ENCODE data around the gene FKBP15. TPM values are rescaled to one million over a fixed set of nuclear protein-coding genes. Genes with fewer than 3 reads are reported as not detected.

Gene FKBP15
- total RNA-seq, 1 experiment from 2014 or later = 17.6 TPM

DNA sequence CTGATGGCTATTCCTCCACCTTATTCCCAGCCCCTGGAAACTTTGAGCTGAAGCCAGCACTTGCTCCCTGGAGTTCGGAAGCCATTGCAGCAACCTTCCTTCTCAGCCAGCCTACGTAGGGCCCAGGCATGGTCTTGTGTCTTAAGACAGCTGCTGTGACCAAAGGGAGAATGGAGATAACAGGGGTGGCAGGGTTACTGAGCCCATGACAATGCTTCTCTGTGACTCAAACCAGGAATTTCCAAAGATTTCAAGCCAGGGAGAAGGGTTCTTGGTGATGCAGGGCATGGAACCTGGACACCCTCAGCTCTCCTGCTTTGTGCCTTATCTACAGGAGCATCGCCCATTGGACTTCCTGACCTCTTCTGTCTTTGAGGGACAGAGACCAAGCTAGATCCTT lies 58.1 kb downstream of the FKBP15 start:
- ChIA-PET CTCF (no interaction called here), POLR2A (no interaction called here)

DNA sequence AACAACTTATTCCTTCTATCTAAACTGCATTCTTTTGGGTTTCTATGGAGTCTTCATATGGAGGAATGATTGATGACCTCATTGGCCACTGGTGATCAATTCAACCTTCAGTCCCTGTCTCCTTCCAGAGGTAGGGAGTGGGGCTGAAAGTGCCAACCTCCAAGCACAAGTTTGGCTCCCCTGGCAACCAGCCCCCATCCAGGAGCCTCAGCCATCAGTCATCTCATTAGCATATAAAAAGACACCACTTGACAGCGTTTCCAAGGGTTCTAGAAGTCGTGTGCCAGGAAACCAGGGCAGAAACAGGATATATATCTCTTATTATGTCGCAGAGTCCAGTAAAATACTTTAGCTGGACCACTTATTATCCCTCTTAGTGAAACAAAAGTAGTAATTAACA lies 60.5 kb downstream of the FKBP15 start:
- intact Hi-C loops (cut with micrococcal nuclease; ENCODE audit: unreplicated experiment) = no loop called here
- ChIA-PET POLR2A (no interaction called here), CTCF (no interaction called here)
- BruUV-seq (replicated peaks) = no TSS peak
- peaks cover 2% of the 10 kb centered on the region; the same call in 1 of the 2 replicates for H3K36me3 ChIP-seq (ENCODE audit: control insufficient read depth, insufficient read depth, low read length)
- no peak for DNase-seq (ENCODE audit: low read depth, low spot score)
- H3K4me3 ChIP-seq (ENCODE audit: low read depth in 2 of 2, low read length in 2 of 2) = no peak overlapping the region
- no peak overlapping the region for H3K27ac ChIP-seq (ENCODE audit: low read length)
- no peaks in the 10 kb centered on the region for H3K4me1 ChIP-seq (ENCODE audit: control insufficient read depth, insufficient read depth, low read length)
- in situ Hi-C loops (cut with HindIII; ENCODE audit: low pct_unique_long_range_greater_than_20kb, low sequenced_read_pairs) = no loop called here
- ATAC-seq = no peak
- no peaks in the 10 kb centered on the region for H3K27me3 ChIP-seq (ENCODE audit: control insufficient read depth, insufficient read depth, low read length)
- no peaks in the 10 kb centered on the region for H3K9me3 ChIP-seq (ENCODE audit: control insufficient read depth, insufficient read depth, low read depth, low read length)
- TF ChIP-seq SIN3A (IDR thresholded peaks at IDR 0.05; ENCODE audit: borderline replicate concordance, insufficient read depth, low read depth, low read length) = no peak
- TF ChIP-seq, protein P1, sequence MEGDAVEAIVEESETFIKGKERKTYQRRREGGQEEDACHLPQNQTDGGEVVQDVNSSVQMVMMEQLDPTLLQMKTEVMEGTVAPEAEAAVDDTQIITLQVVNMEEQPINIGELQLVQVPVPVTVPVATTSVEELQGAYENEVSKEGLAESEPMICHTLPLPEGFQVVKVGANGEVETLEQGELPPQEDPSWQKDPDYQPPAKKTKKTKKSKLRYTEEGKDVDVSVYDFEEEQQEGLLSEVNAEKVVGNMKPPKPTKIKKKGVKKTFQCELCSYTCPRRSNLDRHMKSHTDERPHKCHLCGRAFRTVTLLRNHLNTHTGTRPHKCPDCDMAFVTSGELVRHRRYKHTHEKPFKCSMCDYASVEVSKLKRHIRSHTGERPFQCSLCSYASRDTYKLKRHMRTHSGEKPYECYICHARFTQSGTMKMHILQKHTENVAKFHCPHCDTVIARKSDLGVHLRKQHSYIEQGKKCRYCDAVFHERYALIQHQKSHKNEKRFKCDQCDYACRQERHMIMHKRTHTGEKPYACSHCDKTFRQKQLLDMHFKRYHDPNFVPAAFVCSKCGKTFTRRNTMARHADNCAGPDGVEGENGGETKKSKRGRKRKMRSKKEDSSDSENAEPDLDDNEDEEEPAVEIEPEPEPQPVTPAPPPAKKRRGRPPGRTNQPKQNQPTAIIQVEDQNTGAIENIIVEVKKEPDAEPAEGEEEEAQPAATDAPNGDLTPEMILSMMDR (IDR thresholded peaks at IDR 0.05) = no peak
- TF ChIP-seq, protein P2, sequence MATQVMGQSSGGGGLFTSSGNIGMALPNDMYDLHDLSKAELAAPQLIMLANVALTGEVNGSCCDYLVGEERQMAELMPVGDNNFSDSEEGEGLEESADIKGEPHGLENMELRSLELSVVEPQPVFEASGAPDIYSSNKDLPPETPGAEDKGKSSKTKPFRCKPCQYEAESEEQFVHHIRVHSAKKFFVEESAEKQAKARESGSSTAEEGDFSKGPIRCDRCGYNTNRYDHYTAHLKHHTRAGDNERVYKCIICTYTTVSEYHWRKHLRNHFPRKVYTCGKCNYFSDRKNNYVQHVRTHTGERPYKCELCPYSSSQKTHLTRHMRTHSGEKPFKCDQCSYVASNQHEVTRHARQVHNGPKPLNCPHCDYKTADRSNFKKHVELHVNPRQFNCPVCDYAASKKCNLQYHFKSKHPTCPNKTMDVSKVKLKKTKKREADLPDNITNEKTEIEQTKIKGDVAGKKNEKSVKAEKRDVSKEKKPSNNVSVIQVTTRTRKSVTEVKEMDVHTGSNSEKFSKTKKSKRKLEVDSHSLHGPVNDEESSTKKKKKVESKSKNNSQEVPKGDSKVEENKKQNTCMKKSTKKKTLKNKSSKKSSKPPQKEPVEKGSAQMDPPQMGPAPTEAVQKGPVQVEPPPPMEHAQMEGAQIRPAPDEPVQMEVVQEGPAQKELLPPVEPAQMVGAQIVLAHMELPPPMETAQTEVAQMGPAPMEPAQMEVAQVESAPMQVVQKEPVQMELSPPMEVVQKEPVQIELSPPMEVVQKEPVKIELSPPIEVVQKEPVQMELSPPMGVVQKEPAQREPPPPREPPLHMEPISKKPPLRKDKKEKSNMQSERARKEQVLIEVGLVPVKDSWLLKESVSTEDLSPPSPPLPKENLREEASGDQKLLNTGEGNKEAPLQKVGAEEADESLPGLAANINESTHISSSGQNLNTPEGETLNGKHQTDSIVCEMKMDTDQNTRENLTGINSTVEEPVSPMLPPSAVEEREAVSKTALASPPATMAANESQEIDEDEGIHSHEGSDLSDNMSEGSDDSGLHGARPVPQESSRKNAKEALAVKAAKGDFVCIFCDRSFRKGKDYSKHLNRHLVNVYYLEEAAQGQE (IDR thresholded peaks at IDR 0.05; ENCODE audit: insufficient read depth in 1 of 2, low read depth in 2 of 2, low read length in 1 of 2) = no peak
- TF ChIP-seq TCF7L2 (IDR thresholded peaks at IDR 0.05; ENCODE audit: low read depth, low read length) = no peak
- TF ChIP-seq POLR2AphosphoS5 (IDR thresholded peaks at IDR 0.05; ENCODE audit: low read depth, low read length) = no peak

More for the DNA sequence above, 58.1 kb downstream of the FKBP15 start:
- DNase-seq (ENCODE audit: low read depth, low spot score) = no peak
- Histone ChIP-seq H3K27me3 (ENCODE audit: control insufficient read depth, insufficient read depth, low read length) (no peaks in the 10 kb centered on the region), H3K4me1 (ENCODE audit: control insufficient read depth, insufficient read depth, low read length) (no peaks in the 10 kb centered on the region), H3K4me3 (ENCODE audit: low read depth in 2 of 2, low read length in 2 of 2) (no peak overlapping the region), H3K9me3 (ENCODE audit: control insufficient read depth, insufficient read depth, low read depth, low read length) (no peaks in the 10 kb centered on the region), H3K36me3 (ENCODE audit: control insufficient read depth, insufficient read depth, low read length) (peaks cover 7% of the 10 kb centered on the region), H3K27ac (ENCODE audit: low read length) (no peak overlapping the region)
- in situ Hi-C loops (cut with HindIII; ENCODE audit: low pct_unique_long_range_greater_than_20kb, low sequenced_read_pairs) (no loop called here), intact Hi-C loops (cut with micrococcal nuclease; ENCODE audit: unreplicated experiment) (no loop called here)
- TF ChIP-seq, protein P2 (IDR thresholded peaks at IDR 0.05; ENCODE audit: insufficient read depth in 1 of 2, low read depth in 2 of 2, low read length in 1 of 2) = no peak
- TF ChIP-seq POLR2AphosphoS5 (IDR thresholded peaks at IDR 0.05; ENCODE audit: low read depth, low read length) (no peak), SIN3A (IDR thresholded peaks at IDR 0.05; ENCODE audit: borderline replicate concordance, insufficient read depth, low read depth, low read length) (no peak), TCF7L2 (IDR thresholded peaks at IDR 0.05; ENCODE audit: low read depth, low read length) (no peak)
- TF ChIP-seq, protein P1 (IDR thresholded peaks at IDR 0.05) = no peak
- no peak for ATAC-seq
- BruUV-seq (replicated peaks) = no TSS peak
